ENCODE data around the gene THOP1.

THOP1 gene

GRCh38 chr19:2810141-2811091 is 25.1 kb downstream of the THOP1 start:
- TF ChIP-seq CTCF (conservative IDR thresholded peaks at IDR 0.05; ENCODE audit: low read depth, low read length): no peak
- DNase-seq (ENCODE audit: low read depth): no peak
- no peak overlapping the region for H3K4me3 ChIP-seq (ENCODE audit: low read length)

- TF ChIP-seq CTCF (conservative IDR thresholded peaks at IDR 0.05; ENCODE audit: low read depth, low read length): no peak
- no peak for DNase-seq (ENCODE audit: low read depth)
- no peak overlapping the region for H3K4me3 ChIP-seq (ENCODE audit: low read length)
These were observed 26.0 kb downstream of the THOP1 start for GRCh38 chr19:2811221-2811722.

- no peak overlapping the region for H3K4me3 ChIP-seq (ENCODE audit: low read length)
- no peak for TF ChIP-seq CTCF (conservative IDR thresholded peaks at IDR 0.05; ENCODE audit: low read depth, low read length)
- no peak for DNase-seq (ENCODE audit: low read depth)
These were observed 26.6 kb downstream of the THOP1 start for GRCh38 chr19:2811735-2812413.

- H3K4me3 ChIP-seq (ENCODE audit: low read length): no peak overlapping the region
- DNase-seq (ENCODE audit: low read depth): no peak
- no peak for TF ChIP-seq CTCF (conservative IDR thresholded peaks at IDR 0.05; ENCODE audit: low read depth, low read length)
These were observed 27.3 kb downstream of the THOP1 start for GRCh38 chr19:2812414-2813234.

- no peak for TF ChIP-seq CTCF (conservative IDR thresholded peaks at IDR 0.05; ENCODE audit: low read depth, low read length)
- no peak for DNase-seq (ENCODE audit: low read depth)
These were observed 28.2 kb downstream of the THOP1 start for GRCh38 chr19:2813235-2814160.

GRCh38 chr19:2814426-2814825 is 29.1 kb downstream of the THOP1 start:
- no peak for DNase-seq (ENCODE audit: low read depth)
- H3K4me3 ChIP-seq (ENCODE audit: low read length): no peak overlapping the region
- TF ChIP-seq CTCF (conservative IDR thresholded peaks at IDR 0.05; ENCODE audit: low read depth, low read length): no peak

More at GRCh38 chr19:2813235-2814160, 28.2 kb downstream of the THOP1 start:
- no peak overlapping the region for H3K4me3 ChIP-seq (ENCODE audit: low read length)
